HepG2 (cell line): Measurements from ENCODE around the gene VDAC1. TPM values are rescaled to one million over a fixed set of nuclear protein-coding genes. Genes with fewer than 3 reads are reported as not detected.

Experiments
- BRCA1 ChIP-seq: sonication (generic); formaldehyde crosslinking; IDR thresholded peaks from 2 replicates; pipeline ENCODE4 v1.4.0; 2020; ENCODE audit warnings: missing genetic modification reagents
- CBFB ChIP-seq: sonication (generic); formaldehyde crosslinking; IDR thresholded peaks from 2 replicates; pipeline ENCODE4 v1.4.0; 2020; ENCODE audit warnings: missing genetic modification reagents
- CENPT ChIP-seq: sonication (generic); formaldehyde crosslinking; IDR thresholded peaks from 2 replicates; pipeline ENCODE4 v1.8.0; 2022; ENCODE audit warnings: low read depth, mild to moderate bottlenecking, moderate library complexity, missing genetic modification reagents
- ERF ChIP-seq: IDR thresholded peaks from 2 replicates; pipeline ENCODE4 v1.6.1; 2018; ENCODE audit warnings: missing biosample characterization, missing genetic modification reagents
- FOXA3 ChIP-seq: IDR thresholded peaks from 2 replicates; pipeline ENCODE4 v1.6.1; 2016; ENCODE audit warnings: missing genetic modification reagents, missing compliant biosample characterization
- HIVEP1 ChIP-seq: sonication (generic); formaldehyde crosslinking; IDR thresholded peaks from 2 replicates; pipeline ENCODE4 v1.4.0; 2020; ENCODE audit warnings: mild to moderate bottlenecking, missing genetic modification reagents
- HNF4G ChIP-seq, 2 experiments: sonication (generic) in 1 of 2; formaldehyde crosslinking in 1 of 2; IDR thresholded peaks; 2 replicates each; pipeline versions ENCODE4 v1.4.0 to v1.6.1; 2011 to 2020; ENCODE audit warnings: borderline replicate concordance in 2 of 2, low read depth in 2 of 2, mild to moderate bottlenecking in 2 of 2, low read length in 1 of 2, missing genetic modification reagents in 1 of 2, moderate library complexity in 1 of 2
- IKZF1 ChIP-seq: fragments of 450-650 bp; IDR thresholded peaks from 2 replicates; pipeline ENCODE4 v1.7.1; 2016
- KLF11 ChIP-seq: IDR thresholded peaks from 2 replicates; pipeline ENCODE4 v1.6.1; 2016; ENCODE audit warnings: missing compliant biosample characterization
- KLF13 ChIP-seq: sonication (generic); formaldehyde crosslinking; IDR thresholded peaks from 2 replicates; pipeline ENCODE4 v1.4.0; 2020; ENCODE audit warnings: mild to moderate bottlenecking, missing genetic modification reagents
- SIX1 ChIP-seq: sonication (generic); formaldehyde crosslinking; IDR thresholded peaks from 2 replicates; pipeline ENCODE4 v1.4.0; 2020; ENCODE audit warnings: missing genetic modification reagents, borderline replicate concordance
- SKI ChIP-seq: fragments of 450-650 bp; IDR thresholded peaks from one replicate; pipeline ENCODE4 v1.6.1; 2018; ENCODE audit warnings: mild to moderate bottlenecking; ENCODE audit not compliant: partially characterized antibody
- SRSF4 ChIP-seq: fragments of 200-400 bp; formaldehyde crosslinking; IDR thresholded peaks from one replicate; pipeline ENCODE4 v1.6.1; 2018; ENCODE audit warnings: mild to moderate bottlenecking, low read depth, low read length, moderate library complexity; ENCODE audit not compliant: poor library complexity, severe bottlenecking
- SUZ12 ChIP-seq: fragments of 150-350 bp; IDR thresholded peaks from 2 replicates; pipeline ENCODE4 v1.6.1; 2014; ENCODE audit warnings: low read depth, low read length
- TAF1 ChIP-seq: sonication (generic); formaldehyde crosslinking; IDR thresholded peaks from 2 replicates; pipeline ENCODE4 v1.4.0; 2020; ENCODE audit warnings: missing genetic modification reagents
- TARDBP ChIP-seq: sonication (generic); formaldehyde crosslinking; IDR thresholded peaks from 2 replicates; pipeline ENCODE4 v1.8.0; 2022; ENCODE audit warnings: mild to moderate bottlenecking, missing genetic modification reagents
- ZNF33A ChIP-seq: sonication (generic); formaldehyde crosslinking; IDR thresholded peaks from 2 replicates; pipeline ENCODE4 v1.5.1; 2020; ENCODE audit warnings: missing genetic modification reagents, mild to moderate bottlenecking, moderate library complexity, borderline replicate concordance
- ZNF432 ChIP-seq: sonication (generic); formaldehyde crosslinking; IDR thresholded peaks from 2 replicates; pipeline ENCODE4 v1.5.0; 2020; ENCODE audit warnings: missing genetic modification reagents, mild to moderate bottlenecking, borderline replicate concordance
- ZNF460 ChIP-seq: sonication (generic); formaldehyde crosslinking; IDR thresholded peaks from 2 replicates; pipeline ENCODE4 v1.5.1; 2020; ENCODE audit warnings: missing genetic modification reagents, mild to moderate bottlenecking, borderline replicate concordance
- ZNF552 ChIP-seq: sonication (generic); formaldehyde crosslinking; IDR thresholded peaks from 2 replicates; pipeline ENCODE4 v1.9.0; 2022; ENCODE audit warnings: missing genetic modification reagents, mild to moderate bottlenecking, borderline replicate concordance
- ZNF569 ChIP-seq: sonication (generic); formaldehyde crosslinking; IDR thresholded peaks from 2 replicates; pipeline ENCODE4 v1.5.0; 2020; ENCODE audit warnings: mild to moderate bottlenecking, missing genetic modification reagents, moderate library complexity, borderline replicate concordance
- ZNF788 ChIP-seq: sonication (generic); formaldehyde crosslinking; IDR thresholded peaks from 2 replicates; pipeline ENCODE4 v1.5.0; 2020; ENCODE audit warnings: mild to moderate bottlenecking, missing genetic modification reagents, borderline replicate concordance
- ZNF816 ChIP-seq: sonication (generic); formaldehyde crosslinking; IDR thresholded peaks from 2 replicates; pipeline ENCODE4 v1.8.0; 2022; ENCODE audit warnings: missing genetic modification reagents, mild to moderate bottlenecking, borderline replicate concordance
- polyA plus RNA-seq, 8 experiments: library from polyadenylated mRNA; depleted of rRNA in 3 of 8; stranded (reverse) in 7 of 8; unstranded in 1 of 8; fragments of >200 nt; fragmentation: Illumina TruSeq in 4 of 8; extraction: Trizol in 4 of 8; gene quantifications; 2 replicates each; pipeline versions ENCODE4 v1.2.1 to v1.2.3, GENCODE V29; 2011 to 2016; ENCODE audit warnings: low read depth in 4 of 8, missing spikeins in 1 of 8, mixed read lengths in 1 of 8; ENCODE audit not compliant: insufficient read depth in 1 of 8
- total RNA-seq, 5 experiments: library from RNA; depleted of rRNA; stranded (reverse); fragments of >200 nt; fragmentation: Illumina TruSeq; extraction: Trizol; gene quantifications; 2 replicates each; pipeline ENCODE4 v1.2.3, GENCODE V29; 2016; ENCODE audit warnings: low read depth in 1 of 5
- TF ChIP-seq, protein P1 (sequence below): sonication (generic); IDR thresholded peaks from 2 replicates; pipeline ENCODE4 v1.6.1; 2016; ENCODE audit warnings: low read depth, borderline replicate concordance
- TF ChIP-seq, protein P2 (sequence below): conservative IDR thresholded peaks from 2 replicates; pipeline ENCODE4 v1.6.1; 2018; ENCODE audit warnings: missing genetic modification reagents
- TF ChIP-seq, protein P3 (sequence below): IDR thresholded peaks from 2 replicates; pipeline ENCODE4 v1.6.1; 2012; ENCODE audit warnings: low read depth, low read length, improper control_type of control experiment

VDAC1 gene
- total and polyA plus RNA-seq, 2 of the 13 experiments (the other 11 are each of a cell fraction or from before 2014, with no cell fraction given) = 112 to 380 TPM

DNA sequence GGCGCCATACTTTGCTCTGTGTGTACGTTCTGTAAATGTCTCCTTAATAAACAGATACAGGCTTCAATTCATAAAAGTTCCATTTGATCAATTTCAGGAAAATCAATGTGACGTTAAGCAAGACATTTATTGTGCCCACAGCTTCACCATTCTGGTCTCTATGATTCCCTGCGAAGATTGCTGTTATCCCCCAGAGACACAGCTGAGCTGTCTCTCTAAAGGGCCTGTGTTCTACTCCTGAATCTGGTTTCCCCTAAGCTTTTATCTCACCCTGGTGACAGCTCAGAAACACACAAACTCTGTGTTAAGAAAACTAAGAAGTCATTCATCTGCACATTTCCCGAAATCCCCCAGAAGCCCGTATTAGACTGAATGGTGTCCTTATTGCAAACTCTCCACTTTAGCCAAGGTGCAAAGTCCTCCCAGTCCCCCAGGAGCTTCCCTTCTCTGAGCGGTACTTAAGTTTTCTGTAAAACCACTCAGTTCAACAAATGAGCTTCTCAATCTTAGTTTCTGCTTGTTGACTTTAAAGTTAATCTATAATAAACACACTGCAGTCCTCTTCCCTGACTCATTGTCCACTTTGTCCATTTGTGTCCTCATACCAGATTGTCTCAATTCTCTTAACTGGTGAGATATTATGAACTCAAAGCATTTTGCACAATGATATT lies 35.0 kb downstream of the VDAC1 start (continued):
- TF ChIP-seq ZNF569 (CRISPR knock-in tag) = no peak
- no peak for TF ChIP-seq IKZF1
- no peak for TF ChIP-seq ZNF432 (CRISPR knock-in tag)
- TF ChIP-seq CENPT (CRISPR knock-in tag) = no peak
- TF ChIP-seq, protein P1, sequence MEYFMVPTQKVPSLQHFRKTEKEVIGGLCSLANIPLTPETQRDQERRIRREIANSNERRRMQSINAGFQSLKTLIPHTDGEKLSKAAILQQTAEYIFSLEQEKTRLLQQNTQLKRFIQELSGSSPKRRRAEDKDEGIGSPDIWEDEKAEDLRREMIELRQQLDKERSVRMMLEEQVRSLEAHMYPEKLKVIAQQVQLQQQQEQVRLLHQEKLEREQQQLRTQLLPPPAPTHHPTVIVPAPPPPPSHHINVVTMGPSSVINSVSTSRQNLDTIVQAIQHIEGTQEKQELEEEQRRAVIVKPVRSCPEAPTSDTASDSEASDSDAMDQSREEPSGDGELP = peak; percentile 53; the same call in 1 of the 2 replicates
- no peak for TF ChIP-seq KLF11 (CRISPR knock-in tag)
- TF ChIP-seq, protein P2, sequence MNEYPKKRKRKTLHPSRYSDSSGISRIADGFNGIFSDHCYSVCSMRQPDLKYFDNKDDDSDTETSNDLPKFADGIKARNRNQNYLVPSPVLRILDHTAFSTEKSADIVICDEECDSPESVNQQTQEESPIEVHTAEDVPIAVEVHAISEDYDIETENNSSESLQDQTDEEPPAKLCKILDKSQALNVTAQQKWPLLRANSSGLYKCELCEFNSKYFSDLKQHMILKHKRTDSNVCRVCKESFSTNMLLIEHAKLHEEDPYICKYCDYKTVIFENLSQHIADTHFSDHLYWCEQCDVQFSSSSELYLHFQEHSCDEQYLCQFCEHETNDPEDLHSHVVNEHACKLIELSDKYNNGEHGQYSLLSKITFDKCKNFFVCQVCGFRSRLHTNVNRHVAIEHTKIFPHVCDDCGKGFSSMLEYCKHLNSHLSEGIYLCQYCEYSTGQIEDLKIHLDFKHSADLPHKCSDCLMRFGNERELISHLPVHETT = 0 out of 2 replicates have a peak, but pooled peaks have one; percentile 34
- TF ChIP-seq ZNF460 (CRISPR knock-in tag) = no peak
- TF ChIP-seq KLF13 (CRISPR knock-in tag) = no peak
- peak; percentile 92 for TF ChIP-seq FOXA3 (CRISPR knock-in tag)
- TF ChIP-seq ZNF788 (CRISPR knock-in tag) = no peak
- TF ChIP-seq SUZ12 = no peak
- TF ChIP-seq ZNF816 (CRISPR knock-in tag) = no peak
- TF ChIP-seq HIVEP1 = no peak
- TF ChIP-seq ERF = no peak
- TF ChIP-seq ZNF552 = no peak
- peak; percentile 89 for TF ChIP-seq HNF4G (IDR thresholded peaks at IDR 0.05; ENCODE audit: borderline replicate concordance, low read depth, low read length)
- 0 out of 2 replicates have a peak, but pooled peaks have one; percentile 50 for TF ChIP-seq HNF4G (CRISPR knock-in tag; IDR thresholded peaks at IDR 0.05; ENCODE audit: borderline replicate concordance, low read depth)
- no peak for TF ChIP-seq BRCA1 (CRISPR knock-in tag)
- TF ChIP-seq SIX1 (CRISPR knock-in tag) = 0 out of 2 replicates have a peak, but pooled peaks have one; percentile 15
- 0 out of 2 replicates have a peak, but pooled peaks have one; percentile 12 for TF ChIP-seq TARDBP (CRISPR knock-in tag)
- TF ChIP-seq SKI = no peak
- TF ChIP-seq TAF1 (CRISPR knock-in tag) = 0 out of 2 replicates have a peak, but pooled peaks have one; percentile 21
- no peak for TF ChIP-seq ZNF33A (CRISPR knock-in tag)
- no peak for TF ChIP-seq CBFB (CRISPR knock-in tag)
- no peak for TF ChIP-seq SRSF4
- TF ChIP-seq, protein P3, sequence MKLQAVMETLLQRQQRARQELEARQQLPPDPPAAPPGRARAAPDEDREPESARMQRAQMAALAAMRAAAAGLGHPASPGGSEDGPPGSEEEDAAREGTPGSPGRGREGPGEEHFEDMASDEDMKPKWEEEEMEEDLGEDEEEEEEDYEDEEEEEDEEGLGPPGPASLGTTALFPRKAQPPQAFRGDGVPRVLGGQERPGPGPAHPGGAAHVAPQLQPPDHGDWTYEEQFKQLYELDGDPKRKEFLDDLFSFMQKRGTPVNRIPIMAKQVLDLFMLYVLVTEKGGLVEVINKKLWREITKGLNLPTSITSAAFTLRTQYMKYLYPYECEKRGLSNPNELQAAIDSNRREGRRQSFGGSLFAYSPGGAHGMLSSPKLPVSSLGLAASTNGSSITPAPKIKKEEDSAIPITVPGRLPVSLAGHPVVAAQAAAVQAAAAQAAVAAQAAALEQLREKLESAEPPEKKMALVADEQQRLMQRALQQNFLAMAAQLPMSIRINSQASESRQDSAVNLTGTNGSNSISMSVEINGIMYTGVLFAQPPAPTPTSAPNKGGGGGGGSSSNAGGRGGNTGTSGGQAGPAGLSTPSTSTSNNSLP = peak; percentile 87
